Heart left ventricle (tissue), 13 donors: ENCODE data around the gene RAN.

Experiments used
- POLR2A ChIP-seq, 2 donors: fragments of 450-650 bp; IDR thresholded peaks; one replicate each; pipeline ENCODE4 v1.6.1; 2017; ENCODE audit warnings: antibody characterized with exemption in 2 of 2, mild to moderate bottlenecking in 2 of 2, moderate library complexity in 2 of 2
- TF ChIP-seq, protein P1 (sequence below), 12 donors: fragments of 200-600 bp; sonication (generic) in 4 of 12; IDR thresholded peaks; one replicate each; pipeline versions ENCODE4 v1.5.0 to v1.8.0; 2018 to 2022; ENCODE audit warnings: antibody characterized with exemption in 12 of 12, mild to moderate bottlenecking in 5 of 12
- donor health status: ischemic (EF 13 %, LVEDD 7.1; RV severe dilation, severe dysfunction).
- donor health status: DM: no; HTN: yes; CAD: no.
- donor health status: DM: no; HTN: no; CAD: no.
- donor health status: ischemic (EF 25% LVEDD 6.9; RV normal size, moderate dysfunction).
- donor health status: ischemic (EF 25% LVEDD 5.7; RV mildly dilated, moderate dysfunction).
- donor health status: ischemic (EF 35%, LVEDD 5.7; RV mildly dilated, moderate dysfunction).
- donor health status: nonischemic (EF 11% LVEDD 7.7; RV severe dilation, severe dysfunction).
- donor health status: DM: yes; HTN: yes; CAD: no.
- donor health status: PGD.
- donor health status: ischemic (EF 29% LVEDD 5.4; RV normal size, mild dysfunction).
- donor health status: nonischemic (EF 23%, LVEDD 6.1; RV moderate dilation, normal function).

DNA sequence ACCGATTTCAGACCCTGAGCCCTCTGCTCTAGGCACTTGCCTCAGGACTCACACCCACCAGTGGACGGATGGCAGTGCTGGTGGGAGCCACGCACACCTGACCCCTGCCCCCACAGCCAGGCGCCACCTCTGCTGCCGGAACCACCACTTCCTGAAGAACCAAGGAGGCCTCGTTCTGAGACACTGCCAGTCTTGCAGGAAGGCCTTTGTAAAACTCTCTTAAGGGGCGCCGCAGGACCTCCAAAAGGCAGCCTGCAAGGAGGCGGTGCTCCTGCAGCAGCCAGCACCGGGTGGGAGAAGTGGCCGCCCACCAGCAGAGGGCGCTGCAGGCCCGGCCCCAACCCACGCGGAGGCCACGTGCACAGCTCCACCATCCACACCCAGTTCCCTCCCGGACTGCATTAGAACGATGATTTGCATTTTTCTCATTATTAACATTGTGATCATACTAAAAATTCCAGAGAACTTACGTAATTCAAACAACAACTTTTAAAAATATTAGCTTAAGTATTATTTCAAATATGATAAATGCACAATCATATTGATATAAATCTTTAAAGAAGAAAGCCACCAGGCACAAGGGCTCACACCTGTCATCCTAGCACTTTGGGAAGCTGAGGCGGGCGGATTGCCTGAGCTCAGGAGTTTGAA lies 45.6 kb upstream of the RAN start:
- no peak for TF ChIP-seq POLR2A (IDR thresholded peaks at IDR 0.05)
- TF ChIP-seq, protein P1, sequence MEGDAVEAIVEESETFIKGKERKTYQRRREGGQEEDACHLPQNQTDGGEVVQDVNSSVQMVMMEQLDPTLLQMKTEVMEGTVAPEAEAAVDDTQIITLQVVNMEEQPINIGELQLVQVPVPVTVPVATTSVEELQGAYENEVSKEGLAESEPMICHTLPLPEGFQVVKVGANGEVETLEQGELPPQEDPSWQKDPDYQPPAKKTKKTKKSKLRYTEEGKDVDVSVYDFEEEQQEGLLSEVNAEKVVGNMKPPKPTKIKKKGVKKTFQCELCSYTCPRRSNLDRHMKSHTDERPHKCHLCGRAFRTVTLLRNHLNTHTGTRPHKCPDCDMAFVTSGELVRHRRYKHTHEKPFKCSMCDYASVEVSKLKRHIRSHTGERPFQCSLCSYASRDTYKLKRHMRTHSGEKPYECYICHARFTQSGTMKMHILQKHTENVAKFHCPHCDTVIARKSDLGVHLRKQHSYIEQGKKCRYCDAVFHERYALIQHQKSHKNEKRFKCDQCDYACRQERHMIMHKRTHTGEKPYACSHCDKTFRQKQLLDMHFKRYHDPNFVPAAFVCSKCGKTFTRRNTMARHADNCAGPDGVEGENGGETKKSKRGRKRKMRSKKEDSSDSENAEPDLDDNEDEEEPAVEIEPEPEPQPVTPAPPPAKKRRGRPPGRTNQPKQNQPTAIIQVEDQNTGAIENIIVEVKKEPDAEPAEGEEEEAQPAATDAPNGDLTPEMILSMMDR (IDR thresholded peaks at IDR 0.05), result peak; percentile 33 to 72 (median 47)
